ENCODE data around the gene MEF2D. TPM values are rescaled to one million over a fixed set of nuclear protein-coding genes. Genes with fewer than 3 reads are reported as not detected.

MEF2D gene
- polyA plus RNA-seq, 1 experiment = 9.9 TPM

DNA sequence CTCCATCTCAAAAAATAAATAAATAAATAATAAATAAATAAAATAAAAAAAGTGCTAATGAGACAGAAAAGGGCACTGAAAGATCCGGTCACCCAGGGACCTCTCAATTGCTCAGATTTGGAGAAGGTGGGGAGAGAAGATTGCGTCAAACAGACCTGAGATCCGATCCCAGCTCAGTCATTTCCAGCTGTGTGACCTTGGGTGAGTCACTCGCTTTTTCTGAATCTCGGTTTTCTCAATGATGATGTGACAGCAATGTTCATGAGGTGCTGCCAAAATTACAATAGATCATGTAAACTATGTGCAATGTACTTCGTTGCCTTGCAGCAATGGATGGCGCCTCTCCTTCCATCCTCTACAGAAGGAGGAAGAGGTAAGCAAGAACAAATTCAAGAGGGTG, 11.1 kb upstream of the MEF2D start:
- Histone ChIP-seq H3K9me3 (ENCODE audit: control insufficient read depth, insufficient read depth, low read length) (no peaks in the 10 kb centered on the region), H3K4me3 (ENCODE audit: low read depth, low read length) (no peak overlapping the region), H3K27ac (ENCODE audit: low read depth, low read length) (no peak overlapping the region), H3K27me3 (ENCODE audit: control insufficient read depth, insufficient read depth, low read length) (no peaks in the 10 kb centered on the region)
- CTCF ChIA-PET = no interaction called here
- TF ChIP-seq, protein P1, sequence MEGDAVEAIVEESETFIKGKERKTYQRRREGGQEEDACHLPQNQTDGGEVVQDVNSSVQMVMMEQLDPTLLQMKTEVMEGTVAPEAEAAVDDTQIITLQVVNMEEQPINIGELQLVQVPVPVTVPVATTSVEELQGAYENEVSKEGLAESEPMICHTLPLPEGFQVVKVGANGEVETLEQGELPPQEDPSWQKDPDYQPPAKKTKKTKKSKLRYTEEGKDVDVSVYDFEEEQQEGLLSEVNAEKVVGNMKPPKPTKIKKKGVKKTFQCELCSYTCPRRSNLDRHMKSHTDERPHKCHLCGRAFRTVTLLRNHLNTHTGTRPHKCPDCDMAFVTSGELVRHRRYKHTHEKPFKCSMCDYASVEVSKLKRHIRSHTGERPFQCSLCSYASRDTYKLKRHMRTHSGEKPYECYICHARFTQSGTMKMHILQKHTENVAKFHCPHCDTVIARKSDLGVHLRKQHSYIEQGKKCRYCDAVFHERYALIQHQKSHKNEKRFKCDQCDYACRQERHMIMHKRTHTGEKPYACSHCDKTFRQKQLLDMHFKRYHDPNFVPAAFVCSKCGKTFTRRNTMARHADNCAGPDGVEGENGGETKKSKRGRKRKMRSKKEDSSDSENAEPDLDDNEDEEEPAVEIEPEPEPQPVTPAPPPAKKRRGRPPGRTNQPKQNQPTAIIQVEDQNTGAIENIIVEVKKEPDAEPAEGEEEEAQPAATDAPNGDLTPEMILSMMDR (IDR thresholded peaks at IDR 0.05; ENCODE audit: low read depth, low read length) = no peak
- DNase-seq (ENCODE audit: low read depth, low spot score) = no peak
- POLR2A ChIA-PET = interaction anchor here (1.6 to 2.2 kb wide), 2 partner anchors 11 to 59 kb away, joined by 5 to 8 read pairs; partner anchors contain the start of gene MEF2D

DNA sequence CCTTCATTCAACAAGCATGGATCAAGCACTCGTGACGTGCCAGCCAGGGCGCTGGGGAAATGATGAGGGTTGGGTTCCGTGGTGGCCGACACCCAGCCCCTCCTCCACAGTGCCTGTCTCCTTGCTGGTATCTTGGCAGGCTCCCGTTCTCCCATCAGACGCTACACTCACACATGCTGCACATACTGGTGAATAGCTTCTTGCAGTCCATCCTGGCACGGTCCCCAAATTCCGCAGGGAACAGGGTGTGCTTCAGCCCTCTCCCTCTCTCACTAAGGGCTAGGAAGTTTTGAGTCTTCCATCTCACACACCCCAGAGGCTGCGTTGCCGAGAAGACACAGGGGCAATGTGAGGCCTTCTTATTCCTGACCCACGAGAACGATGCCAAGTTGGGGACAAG, 10.1 kb upstream of the MEF2D start:
- CTCF ChIA-PET = no interaction called here
- DNase-seq (ENCODE audit: low read depth, low spot score) = peak; percentile 61
- Histone ChIP-seq H3K27ac (ENCODE audit: low read depth, low read length) (peak overlapping the region; percentile 39), H3K4me3 (ENCODE audit: low read depth, low read length) (no peak overlapping the region), H3K27me3 (ENCODE audit: control insufficient read depth, insufficient read depth, low read length) (no peaks in the 10 kb centered on the region), H3K9me3 (ENCODE audit: control insufficient read depth, insufficient read depth, low read length) (no peaks in the 10 kb centered on the region)
- TF ChIP-seq, protein P1 (IDR thresholded peaks at IDR 0.05; ENCODE audit: low read depth, low read length) = no peak
- POLR2A ChIA-PET = interaction anchor here (1.6 to 2.2 kb wide), 2 partner anchors 10 to 60 kb away, joined by 5 to 8 read pairs; partner anchors contain the start of gene MEF2D

DNA sequence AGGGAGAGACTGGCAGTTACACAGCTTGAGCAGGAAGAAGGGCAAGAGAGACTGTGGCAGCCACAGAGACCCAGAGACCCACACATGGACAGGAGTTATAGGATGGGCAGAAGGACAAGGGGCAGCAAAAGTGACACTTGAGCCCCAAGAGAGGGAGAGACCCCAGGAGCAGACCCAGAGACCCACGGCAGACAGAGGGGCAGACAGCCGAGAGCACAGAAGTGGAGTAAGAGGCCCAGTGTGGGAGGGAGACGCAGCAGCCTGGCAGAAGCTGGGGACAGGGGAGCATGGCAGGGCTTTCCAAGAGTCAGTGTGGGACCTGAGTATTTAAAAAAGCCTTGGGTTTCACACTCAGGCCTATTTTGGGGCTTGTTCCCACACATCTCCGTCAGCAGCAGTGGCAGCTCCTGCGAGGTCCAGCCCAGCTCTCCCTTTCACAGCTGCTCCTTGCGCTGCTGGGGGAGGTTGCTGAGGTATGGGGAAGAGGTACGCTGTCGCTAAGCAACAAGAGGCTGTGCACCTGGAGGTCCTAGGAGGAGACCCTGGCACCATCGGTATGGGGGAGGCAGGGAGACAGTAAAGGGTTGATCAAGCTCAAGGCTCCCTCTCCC, 9.0 kb upstream of the MEF2D start:
- POLR2A ChIA-PET = no interaction called here
- CTCF ChIA-PET = no interaction called here
- DNase-seq (ENCODE audit: low read depth, low spot score) = no peak

DNA sequence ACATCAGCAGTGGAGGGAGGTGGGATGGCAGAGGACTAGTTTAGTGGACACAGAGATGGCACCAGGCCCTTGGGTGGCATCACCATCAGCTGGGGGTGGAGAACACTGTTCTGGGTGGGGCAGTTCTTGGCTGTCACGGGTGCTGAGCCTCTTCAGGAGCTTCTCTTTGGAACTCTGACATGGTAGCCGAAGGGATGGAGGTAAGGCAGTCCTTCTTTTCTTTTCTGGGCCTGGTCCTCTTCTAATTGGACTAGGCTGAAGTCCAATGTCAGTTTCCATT, 8.3 kb upstream of the MEF2D start:
- no peaks in the 10 kb centered on the region for H3K9me3 ChIP-seq (ENCODE audit: control insufficient read depth, insufficient read depth, low read length)
- POLR2A ChIA-PET = no interaction called here
- peak overlapping the region; percentile 65 for H3K27ac ChIP-seq (ENCODE audit: low read depth, low read length)
- TF ChIP-seq, protein P1 (IDR thresholded peaks at IDR 0.05; ENCODE audit: low read depth, low read length) = no peak
- H3K4me3 ChIP-seq (ENCODE audit: low read depth, low read length) = no peak overlapping the region
- CTCF ChIA-PET = no interaction called here
- DNase-seq (ENCODE audit: low read depth, low spot score) = no peak
- H3K27me3 ChIP-seq (ENCODE audit: control insufficient read depth, insufficient read depth, low read length) = no peaks in the 10 kb centered on the region

More for the DNA sequence above, 9.0 kb upstream of the MEF2D start:
- Histone ChIP-seq H3K9me3 (ENCODE audit: control insufficient read depth, insufficient read depth, low read length) (no peaks in the 10 kb centered on the region), H3K27ac (ENCODE audit: low read depth, low read length) (no peak overlapping the region), H3K4me3 (ENCODE audit: low read depth, low read length) (no peak overlapping the region), H3K27me3 (ENCODE audit: control insufficient read depth, insufficient read depth, low read length) (no peaks in the 10 kb centered on the region)
- TF ChIP-seq, protein P1 (IDR thresholded peaks at IDR 0.05; ENCODE audit: low read depth, low read length) = no peak

DNA sequence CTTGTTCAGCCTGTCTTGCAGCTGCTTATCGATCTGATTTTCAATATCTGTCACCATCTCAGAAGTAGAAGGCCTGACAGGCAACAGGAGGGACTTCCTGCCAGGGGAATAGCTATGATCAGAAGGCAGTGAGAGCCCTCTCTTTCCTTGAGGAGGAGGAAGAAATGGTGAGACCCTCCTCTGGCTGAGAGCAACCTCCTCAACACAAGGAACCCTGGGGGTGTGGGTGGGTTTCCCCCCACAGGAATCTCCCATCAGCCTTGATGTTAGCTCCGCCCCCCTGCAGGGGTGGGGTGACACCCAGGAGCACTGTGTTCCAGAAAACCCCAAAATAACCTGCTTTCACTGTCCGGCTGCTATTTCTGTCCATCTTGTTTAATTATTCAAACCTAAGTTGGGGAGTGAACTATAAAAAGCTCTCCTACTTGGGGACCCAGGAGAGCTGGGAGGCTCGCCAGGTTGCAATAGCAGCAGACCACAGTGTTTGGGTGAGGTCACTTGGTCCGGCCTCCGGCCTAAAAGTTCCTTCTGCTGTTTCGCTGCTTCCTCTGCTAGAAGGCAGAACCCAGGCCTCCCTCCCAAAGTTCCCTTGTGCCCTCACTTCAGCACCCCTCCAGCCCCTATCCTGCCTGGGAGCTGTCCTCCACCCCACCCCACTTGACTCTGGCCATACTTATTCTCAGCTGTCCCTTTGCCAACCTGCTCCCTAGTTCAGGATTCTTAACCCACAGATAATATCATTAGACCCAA, 7.8 kb upstream of the MEF2D start:
- CTCF ChIA-PET = interaction anchor here (0.6 to 1.4 kb wide), 2 partner anchors 122 to 132 kb away, joined by 3 to 4 read pairs; no protein-coding TSS in a partner anchor
- H3K9me3 ChIP-seq (ENCODE audit: control insufficient read depth, insufficient read depth, low read length) = no peaks in the 10 kb centered on the region
- no peak for DNase-seq (ENCODE audit: low read depth, low spot score)
- H3K4me3 ChIP-seq (ENCODE audit: low read depth, low read length) = no peak overlapping the region
- POLR2A ChIA-PET = no interaction called here
- no peaks in the 10 kb centered on the region for H3K27me3 ChIP-seq (ENCODE audit: control insufficient read depth, insufficient read depth, low read length)
- TF ChIP-seq, protein P1 (IDR thresholded peaks at IDR 0.05; ENCODE audit: low read depth, low read length) = no peak
- peak overlapping the region; percentile 65 for H3K27ac ChIP-seq (ENCODE audit: low read depth, low read length)
